ENCODE data around the gene C16orf95. TPM values are rescaled to one million over a fixed set of nuclear protein-coding genes. Genes with fewer than 3 reads are reported as not detected.

Gene C16orf95
- polyA plus RNA-seq, 1 donor = 5.6 TPM

GRCh38 chr16:87317750-87318644 lies 805 bp upstream of the C16orf95 start:
- DNase-seq = peak; percentile 45

DNA sequence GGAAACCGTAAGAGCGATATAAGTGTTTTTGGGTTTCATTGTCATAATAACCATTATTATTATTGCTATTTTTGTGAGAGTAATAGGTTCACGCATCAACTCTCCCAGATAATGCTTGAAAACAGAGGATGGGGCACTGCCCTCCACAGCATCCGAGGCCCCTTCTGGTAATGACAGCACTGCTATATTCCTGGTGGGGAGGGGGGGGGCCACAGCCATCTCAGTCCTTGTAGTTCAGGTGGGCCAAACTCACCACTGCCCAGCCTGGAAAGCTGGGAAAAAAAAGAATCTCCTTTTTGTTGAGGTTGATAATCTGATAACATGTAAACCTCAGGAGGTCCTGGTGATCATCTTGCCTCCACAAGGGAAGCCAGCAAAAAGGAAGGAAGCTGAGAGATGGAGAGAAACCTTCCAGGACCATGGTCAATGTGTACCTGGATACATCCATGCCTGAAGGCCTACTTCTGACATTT lies 706 bp downstream of the C16orf95 start:
- DNase-seq = no peak

DNA sequence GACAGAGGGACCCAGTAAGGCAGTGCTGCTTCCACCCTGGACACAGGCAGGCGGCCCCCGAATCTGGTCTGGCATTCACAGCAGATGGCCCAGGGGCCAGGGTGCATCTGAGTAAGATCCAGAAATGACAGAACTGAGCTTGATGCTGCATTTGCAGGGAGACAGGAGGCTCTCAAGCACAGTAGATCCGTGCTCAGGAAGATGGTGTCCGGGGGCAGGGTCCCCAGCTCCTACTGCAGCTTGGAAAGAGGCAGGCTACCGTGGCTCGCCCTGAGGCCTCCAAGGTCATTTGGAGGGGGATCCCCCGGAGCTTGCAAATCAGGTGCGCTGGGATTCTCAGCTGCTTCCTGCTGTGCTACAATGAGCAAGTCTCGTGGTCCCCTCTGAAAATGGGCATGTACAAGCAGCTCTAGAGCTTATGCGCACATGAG lies 2.2 kb downstream of the C16orf95 start:
- DNase-seq = no peak

DNA sequence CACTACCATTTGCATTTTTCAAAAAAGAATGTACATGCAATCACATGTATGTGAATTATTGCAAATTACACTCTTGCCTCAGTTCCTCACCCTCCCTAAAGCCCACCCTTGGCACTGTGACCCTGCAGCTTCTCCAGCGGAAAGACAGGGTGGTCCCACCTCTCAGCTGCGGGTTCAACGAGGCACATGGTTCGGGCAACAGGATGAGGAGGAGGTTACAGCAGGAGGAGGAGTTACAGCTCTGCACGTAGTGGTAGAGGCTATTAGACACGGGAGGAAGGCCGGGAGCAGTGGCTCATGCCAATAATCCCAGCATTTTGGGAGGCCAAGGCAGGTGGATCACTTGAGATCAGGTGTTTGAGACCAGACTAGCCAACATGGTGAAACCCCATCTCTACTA lies 5.2 kb downstream of the C16orf95 start:
- no peak for DNase-seq

DNA sequence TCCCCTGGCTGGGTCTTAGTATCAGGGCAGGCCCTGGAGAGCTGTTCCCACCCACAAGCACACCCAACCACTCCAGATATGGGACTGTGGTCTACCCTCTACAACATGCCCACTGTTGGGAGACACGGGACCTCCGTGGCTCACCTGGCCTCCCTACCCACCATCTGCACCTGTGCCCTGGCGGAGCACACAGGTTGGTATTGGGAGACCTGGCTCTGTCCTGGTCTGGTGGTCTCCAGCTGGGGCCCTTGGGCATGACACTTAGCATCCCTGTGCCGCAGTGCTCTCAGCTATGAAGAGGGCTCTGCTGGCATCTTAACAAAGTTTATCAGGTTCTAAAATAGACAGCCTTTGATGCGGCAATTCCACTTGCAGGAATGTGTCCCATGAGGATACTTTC lies 5.8 kb downstream of the C16orf95 start:
- no peak for DNase-seq

- DNase-seq = no peak
Observed at GRCh38 chr16:87310610-87311009, 6.6 kb downstream of the C16orf95 start.

DNA sequence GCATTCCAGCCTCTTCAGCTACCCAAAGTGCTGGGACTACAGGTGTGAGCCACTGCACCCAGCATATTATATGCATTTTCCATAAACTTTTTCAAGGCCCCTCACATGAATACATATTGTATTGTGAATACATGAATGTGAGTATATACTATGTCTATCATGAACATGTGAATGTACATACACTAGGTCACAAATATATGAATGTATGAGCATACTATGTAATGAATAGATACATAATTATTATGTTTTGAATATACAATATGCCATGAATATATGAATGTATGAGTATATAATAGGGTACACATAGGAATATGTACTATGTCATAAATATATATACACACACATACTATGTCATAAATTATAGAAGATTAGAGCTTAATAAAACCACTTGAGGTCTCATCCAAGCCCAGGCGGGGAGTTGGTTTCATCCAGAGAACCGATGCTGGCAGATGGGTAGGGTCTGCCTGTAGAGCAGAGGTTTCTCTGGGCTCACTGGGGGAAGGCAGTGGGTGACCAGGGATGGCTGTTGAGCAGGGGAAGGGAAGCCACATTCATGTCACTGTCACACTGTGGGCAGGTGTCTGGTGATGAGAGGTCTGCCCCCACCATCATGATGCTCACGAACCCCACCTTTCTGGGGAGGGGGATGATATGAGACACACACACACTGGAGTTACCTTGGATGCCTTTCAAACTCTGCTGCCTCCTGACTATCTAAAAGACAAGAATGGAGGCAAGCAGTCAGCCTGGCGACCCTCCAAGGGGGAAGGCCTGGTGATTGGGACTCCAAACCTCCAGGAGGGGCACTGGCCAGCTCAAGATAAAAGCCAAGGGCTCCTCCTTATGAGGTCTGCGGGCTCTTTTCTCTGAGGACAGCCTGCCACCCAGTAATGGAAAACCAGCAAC lies 7.3 kb downstream of the C16orf95 start:
- DNase-seq = no peak

DNA sequence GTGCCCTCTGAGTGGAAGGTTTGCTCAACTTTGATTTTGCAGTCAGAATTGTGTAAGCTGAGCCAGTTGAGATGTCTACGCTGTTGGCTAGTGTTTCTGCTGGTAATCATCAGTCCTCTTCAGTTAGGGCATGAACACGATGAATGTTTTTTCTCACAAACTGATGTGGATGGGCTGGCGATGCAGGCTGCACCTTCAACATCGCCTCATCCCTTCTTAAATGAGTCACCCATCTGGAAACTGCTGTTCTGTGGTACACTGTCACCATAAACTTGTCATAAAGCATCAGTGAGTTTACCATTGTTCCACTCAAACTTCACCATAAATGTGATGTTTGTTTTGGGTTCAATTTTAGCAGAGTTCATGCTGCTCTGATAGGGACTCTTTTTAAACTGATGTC lies 8.4 kb downstream of the C16orf95 start:
- DNase-seq = no peak

DNA sequence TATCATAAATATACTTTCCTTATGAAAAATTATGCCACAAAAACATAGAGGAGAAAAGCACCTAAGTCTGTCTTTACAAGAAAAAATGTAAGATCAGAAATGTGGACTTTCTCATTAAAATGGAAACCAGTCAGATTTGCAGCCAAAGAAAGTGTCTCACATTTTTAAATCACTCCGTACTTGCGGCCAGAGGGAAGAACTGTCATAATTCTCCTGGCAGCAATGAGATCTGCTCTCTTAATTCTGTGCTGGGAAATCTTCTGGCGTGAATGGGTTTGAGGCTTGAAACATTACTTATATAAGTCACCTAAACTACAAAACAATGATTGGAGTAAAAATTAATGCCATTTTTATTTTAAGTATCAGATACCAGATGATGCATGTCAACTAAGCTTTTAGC lies 10.7 kb downstream of the C16orf95 start:
- DNase-seq = no peak

GRCh38 chr16:87305505-87306391 lies 11.4 kb downstream of the C16orf95 start:
- DNase-seq = no peak

DNA sequence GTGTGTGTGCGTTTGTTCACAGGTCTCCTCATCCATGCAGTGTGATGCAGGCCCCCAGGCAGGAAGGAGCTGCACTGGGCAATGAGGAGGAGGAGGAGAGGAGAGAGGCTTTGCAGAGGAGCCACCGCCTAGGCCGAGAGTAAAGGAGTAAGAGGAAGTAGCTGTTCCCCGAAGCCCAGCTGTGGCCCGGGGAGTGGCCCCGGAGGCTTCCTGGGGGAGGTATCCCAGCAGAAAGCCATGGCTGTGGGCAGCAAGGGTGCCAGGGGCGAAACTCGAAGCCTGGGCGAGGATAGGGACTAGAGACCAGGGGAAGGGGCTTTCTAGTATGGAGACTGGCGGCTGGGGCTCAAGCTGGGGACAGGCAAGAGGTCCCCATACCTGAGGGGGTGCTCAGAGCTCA lies 12.2 kb downstream of the C16orf95 start:
- DNase-seq = no peak

DNA sequence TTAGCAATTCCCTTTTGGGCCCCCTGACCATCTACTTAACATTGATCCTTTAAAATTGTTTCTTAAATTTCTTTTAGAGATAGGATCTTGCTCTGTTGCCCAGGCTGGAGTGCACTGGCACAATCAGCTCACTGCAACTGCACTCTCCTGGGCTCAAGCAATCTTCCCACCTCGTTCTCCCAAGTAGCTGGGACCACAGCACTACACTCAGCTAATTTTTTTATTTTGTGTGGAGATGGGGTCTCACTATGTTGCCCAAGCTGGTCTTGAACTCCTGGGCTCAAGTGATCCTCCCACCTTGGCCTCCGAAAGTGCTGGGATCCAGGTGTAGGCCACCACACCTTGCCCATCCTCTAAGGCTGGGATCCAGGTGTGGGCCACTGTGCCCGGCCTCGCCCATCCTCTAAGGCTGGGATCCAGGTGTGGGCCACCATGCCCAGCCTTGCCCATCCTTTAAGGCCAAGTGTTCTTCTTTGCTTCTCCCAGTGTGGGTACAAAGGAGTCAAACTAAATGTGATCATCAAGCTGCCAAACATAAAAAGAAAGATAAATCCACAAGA lies 13.2 kb downstream of the C16orf95 start:
- no peak for DNase-seq

GRCh38 chr16:87303431-87303930 lies 13.7 kb downstream of the C16orf95 start:
- DNase-seq = no peak

DNA sequence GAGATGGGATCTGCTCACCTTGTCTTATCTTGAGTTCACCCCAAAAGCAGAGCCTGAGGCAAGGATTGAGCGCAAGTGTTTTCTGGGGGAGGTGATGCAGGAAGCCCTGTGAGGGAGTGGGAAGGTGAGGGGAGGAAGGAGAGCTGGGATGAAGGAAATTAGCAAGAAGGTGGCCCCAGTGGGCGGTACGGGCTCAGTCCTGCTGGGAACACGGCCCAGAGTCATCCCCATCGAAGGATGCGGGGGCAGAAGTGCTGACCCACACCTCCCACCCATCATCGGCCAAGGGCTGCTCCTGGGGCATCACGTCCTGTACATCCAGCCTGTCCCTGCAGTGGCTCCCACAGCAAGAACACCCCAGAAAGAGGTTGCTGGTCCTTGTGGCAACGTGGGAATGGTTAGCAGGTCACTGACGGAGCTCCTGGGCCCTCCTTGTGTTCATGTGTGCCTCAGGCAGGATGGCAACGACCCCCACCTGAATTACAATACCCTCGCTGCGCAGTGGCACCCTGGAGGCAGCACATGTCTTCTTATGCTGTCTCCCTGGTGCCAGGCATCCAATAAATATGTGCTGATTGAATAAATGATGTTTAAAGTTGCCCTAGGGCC lies 18.2 kb downstream of the C16orf95 start:
- DNase-seq = no peak

DNA sequence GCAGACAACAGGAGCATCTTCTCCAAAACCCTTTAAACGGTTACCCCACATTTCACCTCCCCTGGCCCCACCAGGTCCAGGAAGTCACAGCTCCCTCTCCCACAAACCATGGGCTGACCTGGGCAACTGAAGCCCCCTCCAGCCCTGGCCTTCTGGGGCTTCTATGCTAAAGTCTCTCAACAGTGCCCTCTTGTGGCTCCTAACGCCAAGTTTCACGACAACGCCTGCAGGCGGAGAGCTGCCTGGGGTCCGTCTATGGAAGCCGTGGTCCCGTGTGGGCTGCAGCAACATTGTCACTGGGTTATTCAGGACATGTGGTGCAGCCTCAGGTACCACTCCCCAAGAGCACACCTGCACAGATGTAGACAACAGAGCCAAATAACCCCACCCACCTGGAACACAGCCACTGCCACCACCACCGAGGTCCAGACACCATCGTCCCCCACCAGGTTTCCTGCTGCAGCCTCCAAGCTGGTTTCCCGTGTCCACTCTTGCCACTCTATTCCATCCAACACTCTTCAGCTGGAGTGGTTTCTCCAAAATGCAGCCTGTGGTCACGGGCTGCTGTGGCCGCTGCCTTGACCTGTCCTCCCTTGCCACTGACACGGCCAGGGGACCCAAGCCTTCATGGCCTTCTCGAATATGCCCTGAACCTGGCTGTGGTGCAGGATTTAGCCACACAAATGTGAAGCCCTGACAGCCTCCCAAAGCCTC lies 19.1 kb downstream of the C16orf95 start:
- DNase-seq = no peak

- DNase-seq = no peak
Observed at GRCh38 chr16:87297407-87297806, 19.8 kb downstream of the C16orf95 start.

GRCh38 chr16:87295661-87296531 lies 21.3 kb downstream of the C16orf95 start:
- DNase-seq = no peak

GRCh38 chr16:87295259-87295658 lies 21.9 kb downstream of the C16orf95 start:
- no peak for DNase-seq

DNA sequence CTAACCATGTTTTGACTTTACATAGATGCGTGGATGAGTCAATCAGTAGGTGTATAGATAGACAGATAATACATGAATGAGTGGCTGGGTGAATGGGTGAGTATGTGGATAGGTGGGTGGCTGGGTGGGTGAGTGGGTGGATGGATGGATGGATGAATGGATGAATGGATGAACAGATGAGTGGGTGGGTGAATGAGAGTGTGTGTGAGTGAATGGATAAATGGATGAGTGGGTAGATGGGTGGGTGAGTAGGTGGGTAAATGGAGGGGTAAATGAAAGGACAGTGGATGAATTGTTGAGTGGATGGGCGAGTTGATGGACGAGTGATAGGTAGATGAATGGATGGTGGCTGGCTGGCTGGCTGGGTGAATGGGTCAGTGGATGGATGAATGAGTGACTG lies 23.2 kb downstream of the C16orf95 start:
- no peak for DNase-seq

All from left kidney (tissue), 2 donors.